GM12878 (cell line): ENCODE results near the gene KCTD17. TPM values are rescaled to one million over a fixed set of nuclear protein-coding genes. Genes with fewer than 3 reads are reported as not detected.

Experiments used
- ATAC-seq: fragments of 200-7000 bp; cut with Tn5 transposase; 3 replicates; pipeline ENCODE4 v1.9.1; 2020; ENCODE audit warnings: mild to moderate bottlenecking, moderate library complexity
- BruUV-seq: library from RNA; stranded (reverse); fragments of 400-500 nt; replicated peaks from 2 replicates; lab custom pipeline; 2021; lab: Mats Ljungman, UMichigan
- CTCF ChIA-PET: fragments of 300-600 bp; sonication (Branson Sonifier 250); formaldehyde crosslinking; extraction: SDS; loops from one replicate; lab custom pipeline; 2021; ENCODE audit warnings: inconsistent platforms; lab: Yijun Ruan, JAX
- POLR2A ChIA-PET: fragments of 350-600 bp; formaldehyde crosslinking; extraction: SDS; loops from one replicate; lab custom pipeline; 2021; ENCODE audit warnings: inconsistent platforms; lab: Charles Lee
- RAD21 ChIA-PET: fragments of 300-600 bp; sonication (Branson Sonifier 250); formaldehyde crosslinking; loops from one replicate; lab custom pipeline; 2023; ENCODE audit warnings: antibody characterized with exemption; ENCODE audit not compliant: unreplicated experiment; lab: Charles Lee
- SMC1A ChIA-PET: fragments of 300-600 bp; sonication (Branson Sonifier 250); formaldehyde crosslinking; loops from one replicate; lab custom pipeline; 2023; ENCODE audit not compliant: unreplicated experiment, uncharacterized antibody; lab: Charles Lee
- DNase-seq: peaks from one replicate; pipeline ENCODE4 v3.0.0-alpha.2; 2011; ENCODE audit warnings: low read depth, low spot score
- FAIRE-seq: peaks from 3 replicates; lab custom pipeline; 2011; peaks lifted over from hg19 to GRCh38; lab: Jason Lieb, UNC
- H2AFZ ChIP-seq: 2 replicates; pipeline ENCODE4 v1.6.0; 2011; ENCODE audit warnings: low read depth, low read length, control low read depth; ENCODE audit not compliant: control insufficient read depth
- H3K27ac ChIP-seq: 2 replicates; pipeline ENCODE4 v1.5.1; 2011; ENCODE audit warnings: control low read depth; ENCODE audit not compliant: control insufficient read depth, insufficient read depth
- H3K27me3 ChIP-seq, 2 experiments: replicated peaks in 1 of 2; 2 replicates each; pipeline versions ENCODE4 v1.6.0 to v1.6.1; 2011; ENCODE audit warnings: low read length in 1 of 2; ENCODE audit not compliant: control insufficient read depth in 2 of 2, insufficient read depth in 2 of 2
- H3K36me3 ChIP-seq, 2 experiments: 2 replicates each; pipeline ENCODE4 v1.5.1; 2011; ENCODE audit warnings: low read length in 1 of 2; ENCODE audit not compliant: control insufficient read depth in 2 of 2, insufficient read depth in 2 of 2
- H3K4me1 ChIP-seq: 2 replicates; pipeline ENCODE4 v1.6.1; 2011; ENCODE audit warnings: mild to moderate bottlenecking, low read length, moderate library complexity, mixed read lengths; ENCODE audit not compliant: control insufficient read depth, insufficient read depth
- H3K4me2 ChIP-seq: 2 replicates; pipeline ENCODE4 v1.6.0; 2011; ENCODE audit warnings: control low read depth; ENCODE audit not compliant: control insufficient read depth, insufficient read depth
- H3K4me3 ChIP-seq: fragments of 200-600 bp; sonication (generic); 2 replicates; pipeline ENCODE4 v1.5.1; 2016
- H3K79me2 ChIP-seq: 2 replicates; pipeline ENCODE4 v1.6.0; 2011; ENCODE audit warnings: low read length; ENCODE audit not compliant: control insufficient read depth, insufficient read depth
- H3K9ac ChIP-seq: 2 replicates; pipeline ENCODE4 v1.8.0; 2011; ENCODE audit warnings: low read length, control low read depth, mixed read lengths; ENCODE audit not compliant: control insufficient read depth, insufficient read depth
- H3K9me3 ChIP-seq: replicated peaks from 3 replicates; pipeline ENCODE4 v1.5.1; 2011; ENCODE audit warnings: mild to moderate bottlenecking, low read length; ENCODE audit not compliant: control insufficient read depth, insufficient read depth
- H4K20me1 ChIP-seq: 2 replicates; pipeline ENCODE4 v1.6.0; 2011; ENCODE audit not compliant: control insufficient read depth, insufficient read depth
- BCL3 ChIP-seq: IDR thresholded peaks from 2 replicates; pipeline ENCODE4 v1.6.1; 2011; ENCODE audit warnings: borderline replicate concordance, low read depth, mild to moderate bottlenecking, moderate library complexity, low read length; ENCODE audit not compliant: insufficient read depth, poor library complexity, severe bottlenecking
- BRCA1 ChIP-seq: IDR thresholded peaks from 2 replicates; pipeline ENCODE4 v1.6.1; 2011; ENCODE audit warnings: low read depth, low read length, improper control_type of control experiment
- CEBPB ChIP-seq, 2 experiments: fragments of 150-350 bp in 1 of 2; IDR thresholded peaks; 2 replicates each; pipeline ENCODE4 v1.6.1; 2012 to 2014; ENCODE audit warnings: low read depth in 2 of 2, low read length in 2 of 2, borderline replicate concordance in 1 of 2, inconsistent platforms in 1 of 2
- E2F4 ChIP-seq: IDR thresholded peaks from 2 replicates; pipeline ENCODE4 v1.6.1; 2012; ENCODE audit warnings: low read depth, low read length, improper control_type of control experiment
- LARP7 ChIP-seq: fragments of 450-650 bp; IDR thresholded peaks from 2 replicates; pipeline ENCODE4 v1.6.1; 2017; ENCODE audit warnings: mild to moderate bottlenecking
- MYB ChIP-seq: fragments of 150-350 bp; IDR thresholded peaks from 2 replicates; pipeline ENCODE4 v1.6.1; 2014; ENCODE audit warnings: mild to moderate bottlenecking, low read depth, low read length, borderline replicate concordance
- POLR2AphosphoS2 ChIP-seq: IDR thresholded peaks from 2 replicates; pipeline ENCODE4 v1.6.1; 2011; ENCODE audit warnings: low read depth, mild to moderate bottlenecking, low read length, improper control_type of control experiment, moderate library complexity
- POU2F2 ChIP-seq: IDR thresholded peaks from 3 replicates; pipeline ENCODE4 v1.6.1; 2011; ENCODE audit warnings: low read depth, mild to moderate bottlenecking, low read length, borderline replicate concordance
- SP1 ChIP-seq: IDR thresholded peaks from one replicate; pipeline ENCODE4 v1.6.1; 2011; ENCODE audit warnings: low read depth, low read length
- TAF1 ChIP-seq: IDR thresholded peaks from 2 replicates; pipeline ENCODE4 v1.6.1; 2011; ENCODE audit warnings: mild to moderate bottlenecking, low read depth, low read length, borderline replicate concordance
- TARDBP ChIP-seq: IDR thresholded peaks from 2 replicates; pipeline ENCODE4 v1.6.1; 2016; ENCODE audit warnings: borderline replicate concordance
- TCF7 ChIP-seq: IDR thresholded peaks from 2 replicates; pipeline ENCODE4 v1.6.1; 2014; ENCODE audit warnings: antibody characterized with exemption, borderline replicate concordance
- ZBTB33 ChIP-seq: fragments of 450-650 bp; IDR thresholded peaks from 2 replicates; pipeline ENCODE4 v1.6.1; 2017; ENCODE audit warnings: mild to moderate bottlenecking
- ZNF274 ChIP-seq: IDR thresholded peaks from one replicate; pipeline ENCODE4 v1.8.0; 2011; ENCODE audit not compliant: insufficient read length, insufficient read depth
- WGBS: methylation state at CpG from one replicate; pipeline ENCODE4 v1.1.6; 2016; ENCODE audit warnings: low lambda C conversion rate; ENCODE audit not compliant: insufficient replicate concordance, insufficient coverage; ENCODE audit errors: missing lambda C conversion rate; 5-methylcytosine and 5-hydroxymethylcytosine counted together
- in situ Hi-C: fragments of 300-500 bp; cut with MboI; formaldehyde crosslinking; loops from 9 replicates; pipeline ENCODE4 v1.14.3; 2018; ENCODE audit warnings: mixed read lengths
- intact Hi-C: fragments of 100-400 bp; cut with micrococcal nuclease; formaldehyde crosslinking; loops from one replicate; pipeline ENCODE4 v1.14.2; 2022; ENCODE audit not compliant: unreplicated experiment
- polyA plus RNA-seq, 11 experiments: library from polyadenylated mRNA; depleted of rRNA in 4 of 11; unstranded in 6 of 11; stranded (reverse) in 5 of 11; fragments of >200 nt; fragmentation: Nextera tagmentation in 4 of 11; fragmentation: Illumina TruSeq in 1 of 11; extraction: Ambion mirVana in 4 of 11; extraction: Trizol in 1 of 11; gene quantifications; 1 replicate in 1 of 11; 2 replicates in 10 of 11; pipeline versions ENCODE4 v1.2.1 to v1.2.3, GENCODE V29; 2011 to 2016; ENCODE audit warnings: inconsistent platforms in 2 of 11, missing spikeins in 2 of 11, low read depth in 1 of 11
- total RNA-seq, 4 experiments: library from RNA; depleted of rRNA in 3 of 4; stranded (reverse); fragments of >200 nt in 3 of 4; fragmentation: Illumina TruSeq in 1 of 4; extraction: Trizol in 1 of 4; gene quantifications; 2 replicates each; pipeline versions ENCODE4 v1.2.1 to v1.2.3, GENCODE V29; 2013 to 2021
- TF ChIP-seq, protein P1 (sequence below): fragments of 150-350 bp; IDR thresholded peaks from 2 replicates; pipeline ENCODE4 v1.6.1; 2016; ENCODE audit warnings: low read depth, low read length

KCTD17 gene
- total and polyA plus RNA-seq, 10 of the 15 experiments (the other 5 are each of a cell fraction or from before 2014, with no cell fraction given), result 0.16 to 18.4 (median 10.1) TPM; not detected in 1

- H2AFZ ChIP-seq, result no peak overlapping the region
- intact Hi-C loops, result no loop called here
- ChIA-PET CTCF (no interaction called here), POLR2A (no interaction called here), RAD21 (no interaction called here), SMC1A (interaction anchor here (1.2 kb wide), 1 partner anchor 11 kb away, joined by 3 read pairs; no protein-coding TSS in a partner anchor)
- WGBS, result 34% methylated on average over 3 of the region's 3 CpGs
- H3K36me3 ChIP-seq, result no peaks in the 10 kb centered on the region
- no peaks in the 10 kb centered on the region for H3K79me2 ChIP-seq
- no peak overlapping the region for H3K4me3 ChIP-seq
- H3K9me3 ChIP-seq, result no peaks in the 10 kb centered on the region
- no peak overlapping the region for H3K27ac ChIP-seq
- in situ Hi-C loops, result no loop called here
- DNase-seq (no peak), FAIRE-seq (no peak), ATAC-seq (no peak)
- no TSS peak for BruUV-seq
- no peak overlapping the region for H3K4me2 ChIP-seq
- H3K9ac ChIP-seq, result no peak overlapping the region
- TF ChIP-seq TCF7 (no peak), TAF1 (no peak), E2F4 (no peak), LARP7 (no peak), BRCA1 (no peak), POLR2AphosphoS2 (no peak), BCL3 (no peak), ZBTB33 (no peak), TARDBP (no peak), POU2F2 (no peak), SP1 (no peak), ZNF274 (no peak), MYB (no peak), CEBPB (IDR thresholded peaks at IDR 0.05; ENCODE audit: borderline replicate concordance in 1 of 2, low read depth in 2 of 2, low read length in 2 of 2) (no peak)
- TF ChIP-seq, protein P1, sequence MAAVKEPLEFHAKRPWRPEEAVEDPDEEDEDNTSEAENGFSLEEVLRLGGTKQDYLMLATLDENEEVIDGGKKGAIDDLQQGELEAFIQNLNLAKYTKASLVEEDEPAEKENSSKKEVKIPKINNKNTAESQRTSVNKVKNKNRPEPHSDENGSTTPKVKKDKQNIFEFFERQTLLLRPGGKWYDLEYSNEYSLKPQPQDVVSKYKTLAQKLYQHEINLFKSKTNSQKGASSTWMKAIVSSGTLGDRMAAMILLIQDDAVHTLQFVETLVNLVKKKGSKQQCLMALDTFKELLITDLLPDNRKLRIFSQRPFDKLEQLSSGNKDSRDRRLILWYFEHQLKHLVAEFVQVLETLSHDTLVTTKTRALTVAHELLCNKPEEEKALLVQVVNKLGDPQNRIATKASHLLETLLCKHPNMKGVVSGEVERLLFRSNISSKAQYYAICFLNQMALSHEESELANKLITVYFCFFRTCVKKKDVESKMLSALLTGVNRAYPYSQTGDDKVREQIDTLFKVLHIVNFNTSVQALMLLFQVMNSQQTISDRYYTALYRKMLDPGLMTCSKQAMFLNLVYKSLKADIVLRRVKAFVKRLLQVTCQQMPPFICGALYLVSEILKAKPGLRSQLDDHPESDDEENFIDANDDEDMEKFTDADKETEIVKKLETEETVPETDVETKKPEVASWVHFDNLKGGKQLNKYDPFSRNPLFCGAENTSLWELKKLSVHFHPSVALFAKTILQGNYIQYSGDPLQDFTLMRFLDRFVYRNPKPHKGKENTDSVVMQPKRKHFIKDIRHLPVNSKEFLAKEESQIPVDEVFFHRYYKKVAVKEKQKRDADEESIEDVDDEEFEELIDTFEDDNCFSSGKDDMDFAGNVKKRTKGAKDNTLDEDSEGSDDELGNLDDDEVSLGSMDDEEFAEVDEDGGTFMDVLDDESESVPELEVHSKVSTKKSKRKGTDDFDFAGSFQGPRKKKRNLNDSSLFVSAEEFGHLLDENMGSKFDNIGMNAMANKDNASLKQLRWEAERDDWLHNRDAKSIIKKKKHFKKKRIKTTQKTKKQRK, result no peak
- H3K27me3 ChIP-seq, result peaks cover 3 to 5% of the 10 kb centered on the region in 2 experiments; a peak in 3 of 4 replicates
- H4K20me1 ChIP-seq, result no peaks in the 10 kb centered on the region
- H3K4me1 ChIP-seq, result peaks cover 11% of the 10 kb centered on the region
Observed at GRCh38 chr22:37065180-37065579, 13.6 kb downstream of the KCTD17 start.
